Hepatic stellate cell (primary cell): ENCODE measurements around the gene LGALS8.
"Not testable (repeated sequence)": the region's sequence is repeated elsewhere in the genome, so short reads cannot be mapped to it uniquely, and the experiment has no call there.

ENCODE experiments used
- DNase-seq: peaks from one replicate; pipeline ENCODE4 v3.0.0; 2011; ENCODE audit warnings: low spot score

Gene LGALS8

DNA sequence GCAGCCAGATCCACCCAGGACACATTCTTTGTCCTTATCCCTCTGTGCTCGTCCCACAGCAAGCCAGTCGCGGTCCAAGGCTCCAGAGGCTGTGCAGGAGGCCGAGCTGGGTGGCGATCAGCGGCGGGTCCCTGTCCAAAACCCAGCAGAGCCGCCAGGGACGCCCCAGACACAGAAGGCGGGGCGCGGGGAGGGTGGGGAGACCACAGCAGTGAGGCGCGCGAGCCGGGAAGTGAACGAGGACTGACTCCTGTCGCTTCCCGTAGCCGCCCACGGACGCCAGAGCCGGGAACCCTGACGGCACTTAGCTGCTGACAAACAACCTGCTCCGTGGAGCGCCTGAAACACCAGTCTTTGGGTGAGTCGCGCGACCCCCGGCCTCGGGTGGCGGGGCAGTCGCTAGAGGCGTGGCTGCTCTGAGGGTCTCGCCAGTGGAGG, at the start of gene LGALS8:
Gene LGALS8 (plus strand): TSS at position 279 of the 438 bp plus-strand sequence. CDS start 2,089 bp downstream, outside the sequence.
- DNase-seq, result peak; percentile 85

GRCh38 chr1:236476019-236476418, 47.8 kb upstream of the LGALS8 start:
- DNase-seq, result no peak

DNA sequence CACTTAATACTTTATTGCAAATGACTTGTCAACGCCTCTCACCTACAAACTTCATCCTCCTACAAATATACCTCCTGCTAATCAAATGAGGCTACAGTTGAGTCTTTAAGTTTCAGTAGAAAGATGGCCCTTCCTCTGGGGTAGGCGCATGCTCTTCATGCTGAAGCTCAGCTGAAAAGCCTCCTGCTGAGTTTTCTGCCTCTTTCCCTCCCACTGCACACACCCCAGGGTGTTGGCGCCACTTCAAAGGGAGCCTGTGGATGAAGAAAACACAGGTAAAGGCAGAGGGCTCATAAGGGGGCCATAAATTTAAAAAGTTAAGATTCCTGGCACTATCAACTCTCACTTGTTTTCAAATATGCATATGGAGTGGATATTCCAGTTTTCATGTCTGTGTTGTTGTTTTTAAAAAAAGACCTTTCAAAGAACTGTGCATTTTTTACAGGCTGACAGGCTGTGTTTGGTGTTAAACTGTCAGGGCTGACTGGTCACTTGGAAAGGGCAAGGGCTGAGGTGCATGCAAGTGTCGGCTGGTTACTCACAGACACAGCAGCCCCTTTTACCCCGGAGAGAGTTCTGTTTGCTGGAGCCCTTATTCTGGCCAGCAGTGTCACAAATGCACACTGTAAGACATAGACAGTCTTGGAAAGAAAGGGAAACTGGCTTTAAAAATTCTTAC, 42.9 kb upstream of the LGALS8 start:
- no peak for DNase-seq

DNA sequence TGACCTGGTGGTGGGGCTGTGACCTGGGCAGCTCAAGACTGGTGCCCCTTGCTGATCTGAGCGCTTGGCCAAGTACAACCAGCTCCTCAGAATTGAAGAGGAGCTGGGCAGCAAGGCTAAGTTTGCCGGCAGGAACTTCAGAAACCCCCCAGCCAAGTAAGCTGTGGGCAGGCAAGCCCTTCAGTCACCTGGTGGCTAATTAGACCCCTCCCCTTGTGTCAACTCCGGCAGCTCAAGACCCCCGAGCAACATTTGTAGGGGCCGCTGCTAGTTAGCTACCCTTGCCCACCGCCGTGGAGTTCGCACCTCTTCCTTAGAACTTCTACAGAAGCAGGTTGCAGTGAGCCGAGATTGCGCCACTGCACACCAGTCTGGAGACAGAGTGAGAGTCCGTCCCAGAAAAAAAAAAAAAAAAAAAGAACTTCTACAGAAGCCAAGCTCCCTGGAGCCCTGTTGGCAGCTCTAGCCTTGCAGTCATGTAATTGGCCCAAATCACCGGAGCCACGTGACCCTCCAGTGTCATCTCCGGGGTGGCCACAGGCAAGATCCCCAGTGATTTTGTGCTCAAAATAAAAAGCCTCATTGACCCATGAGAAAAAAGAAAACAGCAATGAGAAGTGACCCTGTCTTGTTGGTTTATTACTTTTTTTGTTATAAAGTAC, 39.3 kb upstream of the LGALS8 start:
- DNase-seq, result no peak

DNA sequence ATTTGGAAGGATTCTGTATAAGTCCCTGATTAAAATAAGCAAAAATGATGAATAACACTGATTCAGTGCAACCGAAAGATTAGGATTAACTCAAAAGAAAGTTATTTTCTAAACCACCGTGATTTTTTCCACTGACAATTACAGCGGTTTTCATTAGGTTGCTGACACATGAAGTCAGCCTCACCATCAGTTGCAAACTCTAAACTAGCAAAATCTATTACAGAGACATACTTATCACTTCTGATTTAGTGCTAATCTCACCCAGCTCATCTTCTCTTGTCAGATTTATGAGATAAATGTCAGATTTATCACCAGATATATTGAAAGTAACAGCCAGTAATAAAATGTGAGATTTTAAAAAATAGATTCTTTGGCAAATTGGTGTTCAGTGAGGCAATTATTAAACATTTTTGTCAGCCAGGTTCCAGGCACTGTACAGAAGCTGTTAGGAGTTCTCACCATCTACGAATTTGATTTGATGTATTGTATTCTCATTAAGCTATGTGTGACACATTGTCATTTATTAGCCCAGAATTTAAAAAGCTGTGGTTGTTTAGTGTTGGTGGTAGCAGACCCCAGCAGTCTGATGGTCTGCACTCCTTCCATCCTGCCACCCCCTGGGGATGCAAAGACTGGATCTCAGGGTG, 37.3 kb upstream of the LGALS8 start:
- no peak for DNase-seq

GRCh38 chr1:236489161-236489560, 34.6 kb upstream of the LGALS8 start:
- not testable (repeated sequence) for DNase-seq

DNA sequence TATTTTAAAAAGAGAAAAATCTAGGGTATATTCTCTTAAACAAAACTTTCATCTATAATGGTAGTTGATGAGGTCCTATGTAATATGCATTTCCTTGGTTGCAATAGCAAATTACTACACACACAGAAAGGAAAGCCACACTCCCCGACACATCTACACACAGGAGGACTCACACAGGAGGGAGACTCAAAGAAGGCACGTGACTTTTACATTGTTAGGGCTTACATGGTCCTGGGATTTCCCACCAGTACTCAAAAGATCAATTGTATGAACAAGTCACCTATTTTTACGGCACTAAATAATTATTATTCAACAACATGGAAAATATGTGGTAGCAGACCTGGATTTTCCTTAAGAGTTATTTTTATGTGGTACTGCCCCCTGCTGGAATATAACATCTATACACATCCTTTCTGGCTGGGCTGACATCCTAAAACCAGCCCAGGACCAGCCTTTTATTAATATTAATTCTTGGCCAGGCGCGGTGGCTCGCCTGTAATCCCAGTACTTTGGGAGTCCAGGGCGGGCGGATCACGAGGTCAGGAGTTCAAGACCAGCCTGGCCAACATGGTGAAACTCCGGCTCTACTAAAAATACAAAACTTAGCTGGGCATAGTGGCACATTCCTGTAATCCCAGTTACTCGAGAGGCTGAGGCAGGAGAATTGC, 33.9 kb upstream of the LGALS8 start:
- DNase-seq, result peak; percentile 59

- DNase-seq, result no peak
Measured at GRCh38 chr1:236491469-236492136, 32.2 kb upstream of the LGALS8 start.

DNA sequence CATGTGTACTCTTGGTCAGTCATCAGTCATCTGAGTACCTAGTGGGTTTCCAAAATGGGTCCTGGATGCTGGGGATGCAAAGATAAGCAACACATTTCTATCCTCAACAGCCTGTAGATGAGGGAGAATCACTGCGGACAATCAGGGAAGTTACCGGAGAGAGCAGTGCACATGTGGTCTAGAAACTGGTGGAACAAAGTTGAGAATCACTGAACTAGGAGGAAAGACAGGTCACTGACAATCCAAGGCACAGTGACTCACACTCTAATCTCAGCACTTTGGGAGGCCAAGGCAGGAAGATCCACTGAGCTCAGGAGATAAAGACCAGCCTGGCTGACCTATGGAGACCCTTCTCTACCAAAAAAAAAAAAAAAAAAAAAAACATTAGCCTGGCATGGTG, 31.4 kb upstream of the LGALS8 start:
- DNase-seq, result no peak

- no peak for DNase-seq
Measured at GRCh38 chr1:236494082-236494481, 29.7 kb upstream of the LGALS8 start.

DNA sequence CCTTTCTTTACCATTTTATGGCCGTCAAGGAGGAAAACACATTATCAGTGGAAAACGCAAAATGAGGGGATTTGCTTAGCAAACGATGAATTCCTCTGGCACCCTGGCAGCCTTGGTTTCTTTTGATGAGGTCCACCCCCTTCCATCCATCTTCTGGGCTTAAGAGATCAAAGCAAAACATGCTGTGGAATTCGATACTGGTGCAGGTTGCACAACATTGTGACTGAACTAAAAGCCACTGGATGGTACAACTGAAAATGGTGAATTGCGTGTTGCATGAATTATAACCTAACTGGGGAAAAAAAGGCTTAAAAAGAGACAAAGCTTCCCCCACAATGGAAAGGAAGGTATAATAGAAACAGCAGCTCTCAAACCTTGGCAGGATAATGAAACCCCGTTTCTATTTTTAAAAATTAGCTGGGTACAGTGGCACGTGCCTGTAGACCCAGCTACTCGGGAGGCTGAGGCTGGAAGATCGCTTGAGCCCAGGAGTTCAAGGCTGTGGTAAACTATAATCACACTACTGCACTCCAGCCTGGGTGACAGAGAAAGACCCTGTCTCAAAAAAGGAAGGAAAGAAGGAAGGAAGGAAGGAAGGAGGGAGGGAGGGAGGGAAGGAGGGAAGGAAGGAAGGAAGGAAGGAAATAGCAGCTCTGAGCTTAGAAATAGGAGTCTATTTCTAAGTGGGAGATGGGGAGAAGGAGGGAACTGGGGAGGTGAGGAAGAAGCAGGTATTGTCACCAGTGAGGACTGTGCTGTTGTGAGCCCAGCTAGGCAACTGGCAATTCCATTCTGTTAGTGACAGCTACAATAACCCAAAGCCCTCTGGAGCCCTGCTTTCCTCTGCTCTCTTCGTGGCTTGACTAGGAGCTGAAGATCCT, 29.0 kb upstream of the LGALS8 start:
- DNase-seq, result no peak

DNA sequence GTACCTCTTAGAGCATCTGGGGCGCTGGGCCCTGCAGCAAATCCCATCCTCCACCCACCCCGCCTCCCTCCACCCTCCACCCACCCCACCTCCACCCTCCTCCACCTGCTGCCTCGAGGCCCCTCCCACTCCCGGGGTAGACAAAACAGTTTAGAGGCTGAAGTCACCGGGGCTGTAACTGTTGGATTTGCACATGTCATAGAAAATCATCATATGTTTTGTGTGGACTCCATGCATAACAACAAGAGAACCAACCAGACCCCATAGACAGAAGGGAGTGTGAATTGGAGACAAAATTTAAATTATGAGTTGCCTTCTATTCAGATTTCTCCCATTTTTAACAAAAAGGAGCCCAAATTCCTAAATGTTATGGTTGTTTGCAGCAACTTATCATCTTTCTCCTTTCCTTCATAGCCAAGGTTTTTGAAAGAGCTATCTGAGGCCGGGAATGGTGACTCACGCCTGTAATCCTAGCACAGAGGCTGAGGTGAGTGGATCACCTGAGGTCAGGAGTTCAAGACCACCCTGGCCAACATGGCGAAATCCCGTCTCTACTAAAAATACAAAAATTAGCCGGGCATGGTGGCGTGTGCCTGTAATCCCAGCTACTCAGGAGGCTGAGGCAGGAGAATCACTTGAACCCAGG, 28.2 kb upstream of the LGALS8 start:
- no peak for DNase-seq

- DNase-seq, result no peak
Measured at GRCh38 chr1:236497908-236498307, 25.9 kb upstream of the LGALS8 start.

GRCh38 chr1:236501093-236501492, 22.7 kb upstream of the LGALS8 start:
- DNase-seq, result no peak

DNA sequence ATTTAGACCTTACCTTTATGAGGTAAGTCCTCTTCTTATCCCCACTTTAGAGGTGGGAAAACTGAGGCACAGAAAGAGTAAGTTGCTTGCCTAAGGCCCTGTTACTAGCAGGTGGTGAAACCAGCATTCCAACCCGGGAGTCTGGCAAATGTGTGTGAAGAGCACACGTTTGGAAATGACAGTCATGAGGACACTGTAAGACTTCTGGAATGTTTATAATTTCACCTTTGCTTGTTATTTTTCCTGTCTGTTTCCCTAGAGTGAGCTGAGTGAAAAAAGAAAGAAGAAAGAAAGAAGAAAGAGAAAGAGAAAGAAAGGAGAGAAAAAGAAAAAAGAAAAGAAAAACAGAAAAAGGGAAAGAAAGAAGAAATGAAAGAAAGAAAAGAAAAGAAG, 21.2 kb upstream of the LGALS8 start:
- no peak for DNase-seq

DNA sequence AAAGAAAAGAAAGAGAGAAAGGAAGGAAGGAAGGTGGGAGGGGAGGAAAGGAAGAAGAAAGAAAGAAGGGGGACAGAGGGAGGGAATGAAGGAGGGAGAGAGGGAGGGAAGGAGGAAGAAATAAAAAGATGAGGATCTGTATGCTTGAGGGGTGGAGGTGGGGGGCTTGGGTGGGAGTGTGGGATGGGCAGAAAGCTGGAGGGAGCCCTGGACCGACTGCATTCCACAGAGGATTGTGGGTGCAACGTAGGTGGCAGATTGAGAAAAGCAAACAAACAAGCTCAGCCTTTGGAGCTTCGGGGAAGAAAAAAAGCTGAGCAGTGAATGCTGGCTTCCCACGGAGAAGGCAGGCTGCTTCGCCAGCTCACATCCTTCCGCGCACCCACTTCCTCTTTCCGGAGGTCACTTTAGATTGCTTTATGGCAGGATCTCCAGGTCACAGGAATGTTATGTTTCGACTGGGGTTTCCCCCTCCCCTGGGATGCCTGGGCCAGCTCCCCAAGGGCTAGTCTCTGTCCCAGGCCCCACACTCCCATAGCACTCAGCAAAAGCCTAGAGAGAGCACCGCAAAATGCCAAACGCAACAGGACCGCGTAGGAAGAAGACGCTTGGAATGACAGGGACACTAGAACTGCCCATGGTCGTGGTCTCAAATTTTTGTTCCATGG, 20.7 kb upstream of the LGALS8 start:
- DNase-seq, result peak; percentile 72

GRCh38 chr1:236504338-236504737, 19.4 kb upstream of the LGALS8 start:
- DNase-seq, result not testable (repeated sequence)

GRCh38 chr1:236507022-236507700, 16.6 kb upstream of the LGALS8 start:
- peak; percentile 27 for DNase-seq

GRCh38 chr1:236508593-236509027, 15.2 kb upstream of the LGALS8 start:
- DNase-seq, result no peak
